HepG2 (cell line): ENCODE measurements around the gene KDELR3. TPM values are rescaled to one million over a fixed set of nuclear protein-coding genes. Genes with fewer than 3 reads are reported as not detected.

Source experiments
- CENPT ChIP-seq: sonication (generic); formaldehyde crosslinking; IDR thresholded peaks from 2 replicates; pipeline ENCODE4 v1.8.0; 2022; ENCODE audit warnings: low read depth, mild to moderate bottlenecking, moderate library complexity, missing genetic modification reagents
- FOXP1 ChIP-seq, 2 experiments: fragments of 450-650 bp in 1 of 2; IDR thresholded peaks; 2 replicates each; pipeline ENCODE4 v1.6.1; 2017 to 2018; ENCODE audit warnings: antibody characterized with exemption in 1 of 2
- MEIS1 ChIP-seq: sonication (generic); formaldehyde crosslinking; IDR thresholded peaks from 2 replicates; pipeline ENCODE4 v1.9.0; 2021; ENCODE audit warnings: mild to moderate bottlenecking, missing genetic modification reagents, moderate library complexity, borderline replicate concordance
- NR2C2 ChIP-seq: sonication (generic); formaldehyde crosslinking; IDR thresholded peaks from 2 replicates; pipeline ENCODE4 v1.4.0; 2020; ENCODE audit warnings: missing genetic modification reagents, mild to moderate bottlenecking, moderate library complexity, borderline replicate concordance
- REXO4 ChIP-seq: sonication (generic); formaldehyde crosslinking; IDR thresholded peaks from 2 replicates; pipeline ENCODE4 v1.8.0; 2022; ENCODE audit warnings: missing genetic modification reagents, mild to moderate bottlenecking, borderline replicate concordance
- RXRA ChIP-seq: sonication (generic); formaldehyde crosslinking; IDR thresholded peaks from 2 replicates; pipeline ENCODE4 v1.5.1; 2020; ENCODE audit warnings: missing genetic modification reagents
- SALL2 ChIP-seq: sonication (generic); formaldehyde crosslinking; IDR thresholded peaks from 2 replicates; pipeline ENCODE4 v1.8.1; 2023; ENCODE audit warnings: mild to moderate bottlenecking, missing genetic modification reagents, inconsistent platforms
- SIN3A ChIP-seq: IDR thresholded peaks from 2 replicates; pipeline ENCODE4 v1.6.1; 2011; ENCODE audit warnings: low read depth, mild to moderate bottlenecking, control low read depth, low read length, borderline replicate concordance
- SRY ChIP-seq: sonication (generic); formaldehyde crosslinking; IDR thresholded peaks from 2 replicates; pipeline ENCODE4 v1.8.0; 2022; ENCODE audit warnings: mild to moderate bottlenecking, missing genetic modification reagents
- TBP ChIP-seq: sonication (generic); formaldehyde crosslinking; IDR thresholded peaks from 2 replicates; pipeline ENCODE4 v1.5.0; 2020; ENCODE audit warnings: missing genetic modification reagents
- TSC22D2 ChIP-seq: sonication (generic); formaldehyde crosslinking; IDR thresholded peaks from 2 replicates; pipeline ENCODE4 v1.5.1; 2020; ENCODE audit warnings: missing genetic modification reagents, mild to moderate bottlenecking, borderline replicate concordance
- ZNF17 ChIP-seq: sonication (generic); formaldehyde crosslinking; IDR thresholded peaks from 2 replicates; pipeline ENCODE4 v1.5.0; 2020; ENCODE audit warnings: mild to moderate bottlenecking, missing genetic modification reagents
- ZNF34 ChIP-seq: sonication (generic); formaldehyde crosslinking; IDR thresholded peaks from 2 replicates; pipeline ENCODE4 v1.4.0; 2020; ENCODE audit warnings: mild to moderate bottlenecking, missing genetic modification reagents, borderline replicate concordance
- ZNF350 ChIP-seq: sonication (generic); formaldehyde crosslinking; IDR thresholded peaks from 2 replicates; pipeline ENCODE4 v1.4.0; 2020; ENCODE audit warnings: mild to moderate bottlenecking, low read depth, missing genetic modification reagents, borderline replicate concordance
- ZNF567 ChIP-seq: sonication (generic); formaldehyde crosslinking; IDR thresholded peaks from 2 replicates; pipeline ENCODE4 v1.8.1; 2023; ENCODE audit warnings: mild to moderate bottlenecking, missing genetic modification reagents, borderline replicate concordance
- polyA plus RNA-seq, 8 experiments: library from polyadenylated mRNA; depleted of rRNA in 3 of 8; stranded (reverse) in 7 of 8; unstranded in 1 of 8; fragments of >200 nt; fragmentation: Illumina TruSeq in 4 of 8; extraction: Trizol in 4 of 8; gene quantifications; 2 replicates each; pipeline versions ENCODE4 v1.2.1 to v1.2.3, GENCODE V29; 2011 to 2016; ENCODE audit warnings: low read depth in 4 of 8, missing spikeins in 1 of 8, mixed read lengths in 1 of 8; ENCODE audit not compliant: insufficient read depth in 1 of 8
- total RNA-seq, 5 experiments: library from RNA; depleted of rRNA; stranded (reverse); fragments of >200 nt; fragmentation: Illumina TruSeq; extraction: Trizol; gene quantifications; 2 replicates each; pipeline ENCODE4 v1.2.3, GENCODE V29; 2016; ENCODE audit warnings: low read depth in 1 of 5
- TF ChIP-seq, protein P1 (sequence below): IDR thresholded peaks from 2 replicates; pipeline ENCODE4 v1.6.1; 2016; ENCODE audit warnings: missing compliant biosample characterization, missing genetic modification reagents, borderline replicate concordance
- TF ChIP-seq, protein P2 (sequence below): sonication (generic); formaldehyde crosslinking; IDR thresholded peaks from 2 replicates; pipeline ENCODE4 v1.4.0; 2020; ENCODE audit warnings: missing genetic modification reagents, borderline replicate concordance
- TF ChIP-seq, protein P3 (sequence below): sonication (generic); formaldehyde crosslinking; IDR thresholded peaks from 2 replicates; pipeline ENCODE4 v1.4.0; 2020; ENCODE audit warnings: missing genetic modification reagents
- TF ChIP-seq, protein P4 (sequence below): sonication (generic); formaldehyde crosslinking; IDR thresholded peaks from 2 replicates; pipeline ENCODE4 v1.4.0; 2020; ENCODE audit warnings: missing genetic modification reagents; ENCODE audit errors: not compliant biosample characterization
- TF ChIP-seq, protein P5 (sequence below): sonication (generic); formaldehyde crosslinking; IDR thresholded peaks from 2 replicates; pipeline ENCODE4 v1.8.0; 2022; ENCODE audit warnings: mild to moderate bottlenecking, missing genetic modification reagents

The KDELR3 gene
- total and polyA plus RNA-seq, 2 of the 13 experiments (the other 11 are each of a cell fraction or from before 2014, with no cell fraction given), result 24.2 to 65.7 TPM

DNA sequence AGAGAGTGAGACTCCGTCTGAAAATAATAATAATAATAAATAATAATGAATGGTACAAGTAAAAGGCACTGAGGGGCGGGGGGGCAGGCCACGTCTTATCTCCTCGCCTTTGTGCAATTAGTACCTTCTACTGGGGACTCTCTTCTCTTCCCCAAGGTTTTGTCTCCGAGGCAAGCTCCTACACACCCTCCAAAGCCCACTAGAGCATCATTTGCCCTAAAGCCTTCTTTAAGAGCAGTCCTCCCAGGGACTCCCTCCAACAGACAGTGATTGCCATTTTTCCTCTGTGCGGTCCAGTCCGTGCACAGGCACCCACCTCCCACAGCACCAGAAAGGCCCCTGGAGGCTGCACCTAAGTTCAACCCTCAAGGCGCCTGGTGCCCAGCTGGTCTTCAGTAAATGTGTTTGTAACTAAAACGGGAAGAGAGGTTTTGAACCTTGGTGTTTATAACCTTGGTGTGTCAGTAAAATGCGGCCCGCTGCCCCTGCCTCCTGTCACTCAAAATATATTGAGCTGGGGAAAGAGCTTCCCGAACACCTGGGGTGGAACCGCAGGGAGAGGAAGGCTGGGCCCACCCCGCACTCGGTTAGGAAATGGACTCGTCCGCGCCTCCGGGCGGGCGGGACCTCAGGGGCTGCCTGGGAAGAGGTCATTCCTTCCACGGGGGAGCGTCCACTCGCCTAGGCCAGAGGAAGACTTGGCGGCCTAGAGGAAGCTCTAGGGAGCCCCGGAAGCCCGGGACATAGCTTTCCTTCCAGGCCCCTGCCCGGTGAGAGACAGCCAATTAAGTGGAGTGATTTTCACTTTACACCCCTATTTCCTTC lies 4.7 kb upstream of the KDELR3 start (continued):
- TF ChIP-seq, protein P1, sequence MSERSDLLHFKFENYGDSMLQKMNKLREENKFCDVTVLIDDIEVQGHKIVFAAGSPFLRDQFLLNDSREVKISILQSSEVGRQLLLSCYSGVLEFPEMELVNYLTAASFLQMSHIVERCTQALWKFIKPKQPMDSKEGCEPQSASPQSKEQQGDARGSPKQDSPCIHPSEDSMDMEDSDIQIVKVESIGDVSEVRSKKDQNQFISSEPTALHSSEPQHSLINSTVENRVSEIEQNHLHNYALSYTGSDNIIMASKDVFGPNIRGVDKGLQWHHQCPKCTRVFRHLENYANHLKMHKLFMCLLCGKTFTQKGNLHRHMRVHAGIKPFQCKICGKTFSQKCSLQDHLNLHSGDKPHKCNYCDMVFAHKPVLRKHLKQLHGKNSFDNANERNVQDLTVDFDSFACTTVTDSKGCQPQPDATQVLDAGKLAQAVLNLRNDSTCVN (CRISPR knock-in tag), result peak; percentile 49; the same call in 1 of the 2 replicates
- TF ChIP-seq, protein P2, sequence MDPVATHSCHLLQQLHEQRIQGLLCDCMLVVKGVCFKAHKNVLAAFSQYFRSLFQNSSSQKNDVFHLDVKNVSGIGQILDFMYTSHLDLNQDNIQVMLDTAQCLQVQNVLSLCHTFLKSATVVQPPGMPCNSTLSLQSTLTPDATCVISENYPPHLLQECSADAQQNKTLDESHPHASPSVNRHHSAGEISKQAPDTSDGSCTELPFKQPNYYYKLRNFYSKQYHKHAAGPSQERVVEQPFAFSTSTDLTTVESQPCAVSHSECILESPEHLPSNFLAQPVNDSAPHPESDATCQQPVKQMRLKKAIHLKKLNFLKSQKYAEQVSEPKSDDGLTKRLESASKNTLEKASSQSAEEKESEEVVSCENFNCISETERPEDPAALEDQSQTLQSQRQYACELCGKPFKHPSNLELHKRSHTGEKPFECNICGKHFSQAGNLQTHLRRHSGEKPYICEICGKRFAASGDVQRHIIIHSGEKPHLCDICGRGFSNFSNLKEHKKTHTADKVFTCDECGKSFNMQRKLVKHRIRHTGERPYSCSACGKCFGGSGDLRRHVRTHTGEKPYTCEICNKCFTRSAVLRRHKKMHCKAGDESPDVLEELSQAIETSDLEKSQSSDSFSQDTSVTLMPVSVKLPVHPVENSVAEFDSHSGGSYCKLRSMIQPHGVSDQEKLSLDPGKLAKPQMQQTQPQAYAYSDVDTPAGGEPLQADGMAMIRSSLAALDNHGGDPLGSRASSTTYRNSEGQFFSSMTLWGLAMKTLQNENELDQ (CRISPR knock-in tag), result no peak
- TF ChIP-seq, protein P3, sequence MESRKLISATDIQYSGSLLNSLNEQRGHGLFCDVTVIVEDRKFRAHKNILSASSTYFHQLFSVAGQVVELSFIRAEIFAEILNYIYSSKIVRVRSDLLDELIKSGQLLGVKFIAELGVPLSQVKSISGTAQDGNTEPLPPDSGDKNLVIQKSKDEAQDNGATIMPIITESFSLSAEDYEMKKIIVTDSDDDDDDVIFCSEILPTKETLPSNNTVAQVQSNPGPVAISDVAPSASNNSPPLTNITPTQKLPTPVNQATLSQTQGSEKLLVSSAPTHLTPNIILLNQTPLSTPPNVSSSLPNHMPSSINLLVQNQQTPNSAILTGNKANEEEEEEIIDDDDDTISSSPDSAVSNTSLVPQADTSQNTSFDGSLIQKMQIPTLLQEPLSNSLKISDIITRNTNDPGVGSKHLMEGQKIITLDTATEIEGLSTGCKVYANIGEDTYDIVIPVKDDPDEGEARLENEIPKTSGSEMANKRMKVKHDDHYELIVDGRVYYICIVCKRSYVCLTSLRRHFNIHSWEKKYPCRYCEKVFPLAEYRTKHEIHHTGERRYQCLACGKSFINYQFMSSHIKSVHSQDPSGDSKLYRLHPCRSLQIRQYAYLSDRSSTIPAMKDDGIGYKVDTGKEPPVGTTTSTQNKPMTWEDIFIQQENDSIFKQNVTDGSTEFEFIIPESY (CRISPR knock-in tag), result peak; percentile 23; the same call in 1 of the 2 replicates
- TF ChIP-seq ZNF34 (CRISPR knock-in tag) (no peak), ZNF350 (CRISPR knock-in tag) (no peak; the same call in 1 of the 2 replicates), NR2C2 (CRISPR knock-in tag) (peak; percentile 26; the same call in 1 of the 2 replicates), MEIS1 (CRISPR knock-in tag) (peak; percentile 65; the same call in 1 of the 2 replicates), CENPT (no peak), SIN3A (no peak), TBP (CRISPR knock-in tag) (no peak), SRY (CRISPR knock-in tag) (no peak), SALL2 (CRISPR knock-in tag) (no peak), FOXP1 (IDR thresholded peaks at IDR 0.05) (no peak), FOXP1 (CRISPR knock-in tag; IDR thresholded peaks at IDR 0.05) (no peak), RXRA (CRISPR knock-in tag) (peak; percentile 46; the same call in 1 of the 2 replicates), ZNF17 (no peak), ZNF567 (CRISPR knock-in tag) (no peak), TSC22D2 (CRISPR knock-in tag) (peak; percentile 39; the same call in 1 of the 2 replicates), REXO4 (CRISPR knock-in tag) (no peak)
- TF ChIP-seq, protein P4, sequence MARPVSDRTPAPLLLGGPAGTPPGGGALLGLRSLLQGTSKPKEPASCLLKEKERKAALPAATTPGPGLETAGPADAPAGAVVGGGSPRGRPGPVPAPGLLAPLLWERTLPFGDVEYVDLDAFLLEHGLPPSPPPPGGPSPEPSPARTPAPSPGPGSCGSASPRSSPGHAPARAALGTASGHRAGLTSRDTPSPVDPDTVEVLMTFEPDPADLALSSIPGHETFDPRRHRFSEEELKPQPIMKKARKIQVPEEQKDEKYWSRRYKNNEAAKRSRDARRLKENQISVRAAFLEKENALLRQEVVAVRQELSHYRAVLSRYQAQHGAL (CRISPR knock-in tag), result no peak
- TF ChIP-seq, protein P5, sequence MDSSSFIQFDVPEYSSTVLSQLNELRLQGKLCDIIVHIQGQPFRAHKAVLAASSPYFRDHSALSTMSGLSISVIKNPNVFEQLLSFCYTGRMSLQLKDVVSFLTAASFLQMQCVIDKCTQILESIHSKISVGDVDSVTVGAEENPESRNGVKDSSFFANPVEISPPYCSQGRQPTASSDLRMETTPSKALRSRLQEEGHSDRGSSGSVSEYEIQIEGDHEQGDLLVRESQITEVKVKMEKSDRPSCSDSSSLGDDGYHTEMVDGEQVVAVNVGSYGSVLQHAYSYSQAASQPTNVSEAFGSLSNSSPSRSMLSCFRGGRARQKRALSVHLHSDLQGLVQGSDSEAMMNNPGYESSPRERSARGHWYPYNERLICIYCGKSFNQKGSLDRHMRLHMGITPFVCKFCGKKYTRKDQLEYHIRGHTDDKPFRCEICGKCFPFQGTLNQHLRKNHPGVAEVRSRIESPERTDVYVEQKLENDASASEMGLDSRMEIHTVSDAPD (CRISPR knock-in tag), result no peak
